Endothelial cell of umbilical vein (primary cell): ENCODE measurements around the gene JMJD6. TPM values are rescaled to one million over a fixed set of nuclear protein-coding genes. Genes with fewer than 3 reads are reported as not detected.

Source experiments
- BruUV-seq: library from RNA; stranded (reverse); fragments of 400-500 nt; replicated peaks from 2 replicates; lab custom pipeline; 2021; lab: Mats Ljungman, UMichigan
- CTCF ChIA-PET: fragments of 300-600, 350-600 bp; sonication (Branson Sonifier 250); formaldehyde crosslinking; loops from one replicate; lab custom pipeline; 2021; ENCODE audit warnings: antibody characterized with exemption, inconsistent platforms; lab: Charles Lee
- POLR2A ChIA-PET: fragments of 300-600, 350-600 bp; sonication (Branson Sonifier 250); formaldehyde crosslinking; loops from one replicate; lab custom pipeline; 2021; ENCODE audit warnings: antibody characterized with exemption, inconsistent platforms; lab: Charles Lee
- DNase-seq: peaks from one replicate; pipeline ENCODE4 v3.0.0-alpha.2; 2011; ENCODE audit warnings: low read depth, low spot score
- FAIRE-seq: peaks from 2 replicates; lab custom pipeline; 2011; peaks lifted over from hg19 to GRCh38; lab: Jason Lieb, UNC
- H2AFZ ChIP-seq: 2 replicates; pipeline ENCODE4 v1.6.0; 2012; ENCODE audit warnings: low read depth, low read length, control low read depth, inconsistent platforms
- H3K27ac ChIP-seq: 2 replicates; pipeline ENCODE4 v1.5.1; 2011; ENCODE audit warnings: low read depth, mild to moderate bottlenecking, control low read depth, low read length, moderate library complexity; ENCODE audit not compliant: insufficient read depth
- H3K27me3 ChIP-seq, 2 experiments: 2 replicates each; pipeline versions ENCODE4 v1.6.0 to v1.6.1; 2011; ENCODE audit warnings: low read length in 2 of 2, mixed read lengths in 1 of 2; ENCODE audit not compliant: control insufficient read depth in 2 of 2, insufficient read depth in 2 of 2
- H3K36me3 ChIP-seq, 2 experiments: 2 replicates in 1 of 2; 3 replicates in 1 of 2; pipeline ENCODE4 v1.5.1; 2011; ENCODE audit warnings: low read length in 2 of 2, mild to moderate bottlenecking in 1 of 2, moderate library complexity in 1 of 2; ENCODE audit not compliant: control insufficient read depth in 2 of 2, insufficient read depth in 2 of 2; ENCODE audit errors: extremely low read depth in 1 of 2
- H3K4me1 ChIP-seq: 3 replicates; pipeline ENCODE4 v1.5.1; 2011; ENCODE audit warnings: mild to moderate bottlenecking, low read length; ENCODE audit not compliant: control insufficient read depth, insufficient read depth; ENCODE audit errors: extremely low read depth
- H3K4me2 ChIP-seq: 2 replicates; pipeline ENCODE4 v1.6.1; 2011; ENCODE audit warnings: low read length, control low read depth, mixed read lengths; ENCODE audit not compliant: insufficient read depth
- H3K4me3 ChIP-seq, 3 experiments: fragments of 200-600 bp in 1 of 3; sonication (generic), shearing (Covaris generic) in 1 of 3; replicated peaks in 1 of 3; 2 replicates each; pipeline ENCODE4 v1.5.1; 2011 to 2016; ENCODE audit warnings: control low read depth in 3 of 3, low read length in 3 of 3, mild to moderate bottlenecking in 2 of 3, inconsistent platforms in 1 of 3, low read depth in 1 of 3, moderate library complexity in 1 of 3; ENCODE audit not compliant: insufficient read depth in 1 of 3
- H3K79me2 ChIP-seq: 2 replicates; pipeline ENCODE4 v1.6.0; 2012; ENCODE audit warnings: low read length, inconsistent platforms; ENCODE audit not compliant: control insufficient read depth, insufficient read depth
- H3K9ac ChIP-seq: replicated peaks from 2 replicates; pipeline ENCODE3; 2011; ENCODE audit warnings: low read length, control low read depth; ENCODE audit not compliant: insufficient read depth; ENCODE audit errors: extremely low read depth
- H3K9me1 ChIP-seq: replicated peaks from 3 replicates; pipeline ENCODE4 v1.6.0; 2011; ENCODE audit warnings: mild to moderate bottlenecking, low read length; ENCODE audit not compliant: control insufficient read depth, insufficient read depth; ENCODE audit errors: extremely low read depth
- H3K9me3 ChIP-seq: replicated peaks from 2 replicates; pipeline ENCODE4 v1.5.1; 2012; ENCODE audit warnings: low read length, inconsistent platforms; ENCODE audit not compliant: control insufficient read depth, insufficient read depth
- H4K20me1 ChIP-seq: replicated peaks from 2 replicates; pipeline ENCODE3; 2011; ENCODE audit warnings: mild to moderate bottlenecking, low read length; ENCODE audit not compliant: control insufficient read depth, insufficient read depth; ENCODE audit errors: extremely low read depth
- CTCF ChIP-seq, 2 donors: IDR thresholded peaks; 1 replicate in 1 of 2; 2 replicates in 1 of 2; pipeline ENCODE4 v1.5.1; 2011; ENCODE audit warnings: low read length in 2 of 2, mild to moderate bottlenecking in 2 of 2, moderate library complexity in 2 of 2, control low read depth in 1 of 2, inconsistent platforms in 1 of 2, low read depth in 1 of 2; ENCODE audit not compliant: insufficient read depth in 1 of 2; ENCODE audit errors: extremely low read depth in 1 of 2
- EZH2 ChIP-seq: IDR thresholded peaks from 2 replicates; pipeline ENCODE4 v1.6.1; 2012; ENCODE audit warnings: borderline replicate concordance, low read depth, mild to moderate bottlenecking, moderate library complexity, low read length, inconsistent platforms; ENCODE audit not compliant: severe bottlenecking
- FOS ChIP-seq: IDR thresholded peaks from 2 replicates; pipeline ENCODE4 v1.6.1; 2011; ENCODE audit warnings: mild to moderate bottlenecking, low read length, moderate library complexity, borderline replicate concordance; ENCODE audit not compliant: insufficient read depth
- GATA2 ChIP-seq: IDR thresholded peaks from 2 replicates; pipeline ENCODE4 v1.7.0; 2011; ENCODE audit warnings: low read depth, mild to moderate bottlenecking, moderate library complexity, mixed read lengths, low read length; ENCODE audit not compliant: insufficient read length, insufficient read depth
- JUN ChIP-seq: IDR thresholded peaks from 2 replicates; pipeline ENCODE4 v1.6.1; 2011; ENCODE audit warnings: borderline replicate concordance, low read depth; ENCODE audit not compliant: insufficient read length, insufficient read depth
- MAX ChIP-seq: IDR thresholded peaks from 2 replicates; pipeline ENCODE4 v1.6.1; 2011; ENCODE audit not compliant: insufficient read depth, insufficient read length
- MYC ChIP-seq: IDR thresholded peaks from one replicate; pipeline ENCODE4 v1.6.1; 2011; ENCODE audit warnings: mild to moderate bottlenecking, low read depth, low read length
- POLR2A ChIP-seq: IDR thresholded peaks from 2 replicates; pipeline ENCODE4 v1.6.1; 2012; ENCODE audit warnings: low read depth, mild to moderate bottlenecking, control low read depth, low read length
- POLR2AphosphoS5 ChIP-seq: IDR thresholded peaks from 2 replicates; pipeline ENCODE4 v1.6.1; 2012; ENCODE audit warnings: low read depth, mild to moderate bottlenecking, control low read depth, low read length, moderate library complexity; ENCODE audit not compliant: insufficient read depth
- dilution Hi-C: fragments of 300-500 bp; cut with MboI; formaldehyde crosslinking; loops from one replicate; pipeline ENCODE4 v1.15.0; 2019; ENCODE audit warnings: low sequenced_read_pairs; ENCODE audit not compliant: extremely low pct_ligation_motif_present
- intact Hi-C: fragments of 100-400 bp; cut with micrococcal nuclease; formaldehyde crosslinking; loops from one replicate; pipeline ENCODE4 v1.10.0; 2022
- polyA plus RNA-seq, 4 experiments: library from polyadenylated mRNA; depleted of rRNA in 3 of 4; stranded (reverse) in 3 of 4; unstranded in 1 of 4; fragments of >200 nt; gene quantifications; 2 replicates each; pipeline versions ENCODE4 v1.2.1 to v1.2.3, GENCODE V29; 2011 to 2012; ENCODE audit warnings: missing spikeins in 1 of 4
- total RNA-seq: library from RNA; stranded (reverse); gene quantifications from 2 replicates; pipeline ENCODE4 v1.2.3, GENCODE V29; 2021

JMJD6 gene
- total and polyA plus RNA-seq, 2 donors (not counting 3 experiments of a cell fraction or from before 2014, with no cell fraction given): 19.8 to 36.6 TPM

DNA sequence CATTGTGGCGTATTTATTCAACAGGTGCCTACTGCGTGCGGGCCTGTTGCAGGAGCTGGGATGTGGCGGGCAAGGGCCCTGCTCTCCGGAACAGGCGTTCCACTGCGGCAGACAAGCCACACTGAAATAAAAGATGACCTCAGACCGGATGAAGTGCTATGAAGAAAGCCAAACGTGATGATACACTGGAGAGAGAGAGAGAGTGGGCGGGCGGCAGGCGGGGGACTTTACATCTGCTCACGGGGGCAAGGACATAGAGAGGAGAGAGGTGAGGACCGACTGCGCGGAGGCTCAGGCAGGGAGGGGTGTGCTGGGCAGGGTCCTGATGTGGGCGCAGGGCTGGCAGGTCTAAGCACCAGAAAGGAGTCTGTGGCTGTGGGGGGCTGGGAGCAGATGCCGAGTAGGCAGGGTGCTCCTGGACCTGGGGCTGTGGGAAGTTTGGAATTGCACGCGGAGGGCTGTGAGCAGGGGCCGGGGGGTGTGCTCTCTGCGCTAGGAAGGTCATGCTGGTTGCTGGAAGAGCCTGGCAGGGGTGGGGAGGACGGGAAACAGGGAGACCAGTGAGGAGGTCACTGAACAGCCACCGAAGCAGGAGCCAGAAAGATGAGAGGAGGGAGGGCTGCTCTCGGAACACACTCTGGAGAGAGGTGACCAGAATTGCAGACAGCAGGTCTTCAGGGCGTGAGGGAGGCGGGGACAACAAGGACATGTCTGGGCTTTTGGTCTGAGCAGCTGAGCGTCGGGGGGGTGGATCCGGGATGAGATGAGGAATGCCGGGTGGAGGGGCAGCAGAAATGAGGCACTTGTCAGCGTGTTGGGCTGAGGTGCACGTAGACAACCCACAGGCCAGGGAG, 25.6 kb downstream of the JMJD6 start:
- Histone ChIP-seq H3K27me3 (no peaks in the 10 kb centered on the region), H3K4me3 (no peak overlapping the region), H3K79me2 (peaks cover 69% of the 10 kb centered on the region), H3K9ac (peak overlapping the region; percentile 46), H4K20me1 (no peaks in the 10 kb centered on the region), H3K36me3 (no peaks in the 10 kb centered on the region), H3K4me1 (peaks cover 35% of the 10 kb centered on the region), H3K9me3 (no peaks in the 10 kb centered on the region), H3K27ac (peak overlapping the region; percentile 68), H3K9me1 (no peaks in the 10 kb centered on the region), H2AFZ (no peak overlapping the region), H3K4me2 (no peak overlapping the region)
- CTCF ChIA-PET: interaction anchor here (1.1 to 2.5 kb wide), 3 partner anchors 12 to 19 kb away, joined by 4 to 9 read pairs (median 5); no protein-coding TSS in a partner anchor
- intact Hi-C loops (no loop called here), dilution Hi-C loops (no loop called here)
- FAIRE-seq: peak; percentile 33
- DNase-seq: peak; percentile 37
- TF ChIP-seq JUN (peak; percentile 23), EZH2 (no peak)
- POLR2A ChIA-PET: no interaction called here
- BruUV-seq: no TSS peak

DNA sequence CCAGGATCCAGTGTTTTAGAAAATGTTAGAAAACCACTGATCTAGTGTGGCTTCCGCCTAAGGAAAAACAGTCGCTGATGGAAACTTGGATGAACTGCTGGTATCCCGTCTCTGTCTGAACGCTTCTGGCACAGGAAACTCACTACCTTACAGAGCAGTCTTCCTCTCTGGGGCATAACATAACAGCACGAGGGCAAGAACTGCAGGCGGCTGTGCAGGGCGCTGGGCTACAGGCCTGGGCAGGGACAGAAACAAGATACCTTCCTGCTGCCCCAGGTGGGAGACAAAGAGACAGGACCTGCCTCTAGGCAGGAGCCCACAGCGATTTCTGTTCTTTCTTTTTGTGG, 26.2 kb downstream of the JMJD6 start:
- Histone ChIP-seq H3K4me3 (no peak overlapping the region), H3K9me3 (no peaks in the 10 kb centered on the region), H3K9me1 (no peaks in the 10 kb centered on the region), H2AFZ (no peak overlapping the region), H3K27ac (peak overlapping the region; percentile 68), H4K20me1 (no peaks in the 10 kb centered on the region), H3K4me1 (peaks cover 39% of the 10 kb centered on the region), H3K27me3 (no peaks in the 10 kb centered on the region), H3K4me2 (no peak overlapping the region), H3K36me3 (no peaks in the 10 kb centered on the region), H3K79me2 (peaks cover 68% of the 10 kb centered on the region), H3K9ac (peak overlapping the region; percentile 46)
- TF ChIP-seq CTCF (IDR thresholded peaks at IDR 0.05; ENCODE audit: extremely low read depth in 1 of 2, insufficient read depth in 1 of 2, low read depth in 1 of 2, low read length in 2 of 2) (no peak), FOS (no peak), JUN (no peak), MYC (no peak), POLR2A (no peak), MAX (no peak), EZH2 (no peak), GATA2 (no peak), POLR2AphosphoS5 (no peak)
- TSS peak; percentile 23 for BruUV-seq
- DNase-seq (no peak), FAIRE-seq (no peak)
- ChIA-PET POLR2A (no interaction called here), CTCF (interaction anchor here (1.2 to 5.5 kb wide), 3 partner anchors 11 to 19 kb away, joined by 3 to 26 read pairs (median 9); partner anchors contain the start of gene MXRA7)
- dilution Hi-C loops: no loop called here
- intact Hi-C loops: no loop called here
